Upper lobe of left lung (tissue), 6 donors: ENCODE data around the gene DBNDD2. TPM values are rescaled to one million over a fixed set of nuclear protein-coding genes. Genes with fewer than 3 reads are reported as not detected.

ENCODE experiments used
- ATAC-seq, 2 donors: fragments of 200-7000 bp; cut with Tn5 transposase; one replicate each; pipeline ENCODE4 v1.9.1; 2022; ENCODE audit warnings: mild to moderate bottlenecking in 2 of 2, moderate library complexity in 2 of 2; ENCODE audit not compliant: low FRiP score in 2 of 2
- DNase-seq, 2 donors: peaks; one replicate each; pipeline ENCODE4 v3.0.0-alpha.2; 2019 to 2020
- H3K27ac ChIP-seq, 4 donors: fragments of 200-600 bp; sonication (generic); one replicate each; pipeline ENCODE4 v1.5.1; 2016 to 2019
- H3K27me3 ChIP-seq, 4 donors: fragments of 200-600 bp; sonication (generic); one replicate each; pipeline ENCODE4 v1.5.1; 2017 to 2019
- H3K36me3 ChIP-seq, 4 donors: fragments of 200-600 bp; sonication (generic); one replicate each; pipeline ENCODE4 v1.5.1; 2016 to 2019
- H3K4me1 ChIP-seq, 4 donors: fragments of 200-600 bp; sonication (generic); one replicate each; pipeline ENCODE4 v1.5.1; 2018 to 2019
- H3K4me3 ChIP-seq, 4 donors: fragments of 200-600 bp; sonication (generic); one replicate each; pipeline ENCODE4 v1.5.1; 2017 to 2019; ENCODE audit warnings: mild to moderate bottlenecking in 2 of 4, moderate library complexity in 1 of 4
- H3K9me3 ChIP-seq, 4 donors: fragments of 200-600 bp; sonication (generic); one replicate each; pipeline ENCODE4 v1.5.1; 2018 to 2019
- EP300 ChIP-seq, 4 donors: sonication (generic); formaldehyde crosslinking; IDR thresholded peaks; one replicate each; pipeline ENCODE4 v1.5.1; 2017; ENCODE audit warnings: antibody characterized with exemption in 4 of 4, control low read depth in 2 of 4
- POLR2A ChIP-seq, 4 donors: fragments of 450-650 bp; IDR thresholded peaks; one replicate each; pipeline ENCODE4 v1.5.1; 2016 to 2017; ENCODE audit warnings: antibody characterized with exemption in 4 of 4, mild to moderate bottlenecking in 2 of 4
- POLR2AphosphoS5 ChIP-seq, 2 donors: sonication (generic); formaldehyde crosslinking; IDR thresholded peaks; one replicate each; pipeline ENCODE4 v1.5.1; 2017; ENCODE audit warnings: antibody characterized with exemption in 2 of 2
- WGBS, 2 donors: methylation state at CpG; one replicate each; pipeline ENCODE4 v1.1.5; 2017 to 2018; 5-methylcytosine and 5-hydroxymethylcytosine counted together
- total RNA-seq, 6 donors: library from RNA; depleted of rRNA in 4 of 6; stranded (reverse); fragments of >200 nt in 4 of 6; gene quantifications; one replicate each; pipeline versions ENCODE4 v1.1.0 to v1.2.1, GENCODE V29; 2016 to 2021
- TF ChIP-seq, protein P1 (sequence below), 6 experiments: fragments of 450-650 bp in 4 of 6; fragments of 200-600 bp in 2 of 6; sonication (generic) in 2 of 6; IDR thresholded peaks; one replicate each; pipeline ENCODE4 v1.5.1; 2016 to 2019; ENCODE audit warnings: antibody characterized with exemption in 6 of 6
- donor health status: DM: no; HTN: no; CAD: no; lungs with moderate emphysema.
- donor health status: DM: no; HTN: yes; CAD: no; lungs with severe emphysema.

The DBNDD2 gene
- total RNA-seq, 6 donors from 2014 or later: 30.4 to 75.4 (median 52.8) TPM

DNA sequence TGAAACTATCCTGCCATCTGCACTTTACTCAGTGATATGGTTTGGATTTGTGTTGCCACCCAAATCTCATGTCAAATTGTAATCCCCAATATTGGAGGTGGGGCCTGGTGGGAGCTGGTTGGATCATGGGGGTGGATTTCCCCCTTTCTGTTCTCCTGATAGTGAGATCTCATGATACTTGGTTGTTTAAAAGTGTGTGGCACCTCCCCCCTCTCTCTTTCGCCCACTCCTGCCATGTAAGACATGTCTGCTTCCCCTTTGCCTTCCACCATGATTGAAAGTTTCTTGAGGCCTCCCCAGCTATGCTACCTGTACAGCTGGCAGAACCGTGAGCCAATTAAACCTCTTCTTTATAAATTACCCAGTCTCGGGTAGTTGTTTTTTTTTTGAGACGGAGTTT is 25.9 kb downstream of the DBNDD2 start:
- Histone ChIP-seq H3K4me3 (no peak overlapping the region), H3K4me1 (peaks cover 0 to 12% (median 4%) of the 10 kb centered on the region in 4 donors), H3K27ac (no peak overlapping the region), H3K27me3 (no peaks in the 10 kb centered on the region), H3K9me3 (no peaks in the 10 kb centered on the region), H3K36me3 (no peaks in the 10 kb centered on the region)
- ATAC-seq (no peak), DNase-seq (no peak)
- 94 to 97% methylated on average over 4 of the region's 4 CpGs for WGBS, 2 donors
- no peak for TF ChIP-seq EP300 (IDR thresholded peaks at IDR 0.05)
- TF ChIP-seq POLR2A (IDR thresholded peaks at IDR 0.05): no peak
- TF ChIP-seq, protein P1, sequence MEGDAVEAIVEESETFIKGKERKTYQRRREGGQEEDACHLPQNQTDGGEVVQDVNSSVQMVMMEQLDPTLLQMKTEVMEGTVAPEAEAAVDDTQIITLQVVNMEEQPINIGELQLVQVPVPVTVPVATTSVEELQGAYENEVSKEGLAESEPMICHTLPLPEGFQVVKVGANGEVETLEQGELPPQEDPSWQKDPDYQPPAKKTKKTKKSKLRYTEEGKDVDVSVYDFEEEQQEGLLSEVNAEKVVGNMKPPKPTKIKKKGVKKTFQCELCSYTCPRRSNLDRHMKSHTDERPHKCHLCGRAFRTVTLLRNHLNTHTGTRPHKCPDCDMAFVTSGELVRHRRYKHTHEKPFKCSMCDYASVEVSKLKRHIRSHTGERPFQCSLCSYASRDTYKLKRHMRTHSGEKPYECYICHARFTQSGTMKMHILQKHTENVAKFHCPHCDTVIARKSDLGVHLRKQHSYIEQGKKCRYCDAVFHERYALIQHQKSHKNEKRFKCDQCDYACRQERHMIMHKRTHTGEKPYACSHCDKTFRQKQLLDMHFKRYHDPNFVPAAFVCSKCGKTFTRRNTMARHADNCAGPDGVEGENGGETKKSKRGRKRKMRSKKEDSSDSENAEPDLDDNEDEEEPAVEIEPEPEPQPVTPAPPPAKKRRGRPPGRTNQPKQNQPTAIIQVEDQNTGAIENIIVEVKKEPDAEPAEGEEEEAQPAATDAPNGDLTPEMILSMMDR (IDR thresholded peaks at IDR 0.05): no peak
- no peak for TF ChIP-seq POLR2AphosphoS5 (IDR thresholded peaks at IDR 0.05)

DNA sequence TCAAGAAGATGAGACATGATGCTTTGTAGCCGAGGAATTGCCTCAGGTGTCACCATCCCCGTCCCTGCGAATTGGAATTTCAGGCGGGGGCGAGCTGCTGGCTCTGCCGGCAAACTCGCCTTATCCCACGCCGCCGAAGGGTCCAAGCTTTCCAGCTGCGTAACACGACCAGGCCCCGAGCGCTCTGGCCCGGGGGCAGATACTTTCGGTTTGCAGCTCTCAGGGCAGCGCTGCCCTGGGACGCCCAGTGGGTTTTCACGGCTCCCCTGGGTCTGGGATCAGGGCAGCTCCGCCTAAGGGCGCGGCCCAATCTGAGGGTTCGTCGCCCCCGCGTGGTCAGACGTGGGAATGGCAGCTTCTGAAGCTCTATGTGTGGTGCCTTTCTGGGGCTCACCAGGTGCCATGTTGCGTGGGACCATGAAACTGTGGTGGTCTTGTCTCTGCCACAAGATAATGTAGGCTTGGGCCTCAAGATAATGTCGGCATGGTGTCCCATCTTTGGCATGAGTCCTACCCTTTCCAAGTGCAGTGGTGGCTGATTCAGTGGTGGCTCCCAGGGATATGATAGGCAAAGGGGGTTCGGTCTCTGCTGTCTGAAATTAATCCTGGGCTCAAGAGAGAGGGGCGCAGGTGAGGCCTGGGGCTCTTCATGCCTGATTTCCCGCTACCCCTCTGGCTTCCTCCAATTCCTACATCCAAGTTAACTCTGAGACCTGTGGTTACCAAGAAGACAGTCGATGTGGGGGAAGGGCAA is 28.8 kb downstream of the DBNDD2 start:
- peak; percentile 98 to 99 for ATAC-seq
- Histone ChIP-seq H3K4me3 (peak overlapping the region in 3 of 4 donors; percentile 50 to 61 (median 56)), H3K36me3 (no peaks in the 10 kb centered on the region), H3K4me1 (peaks cover 0 to 12% (median 4%) of the 10 kb centered on the region in 4 donors), H3K9me3 (no peaks in the 10 kb centered on the region), H3K27me3 (no peaks in the 10 kb centered on the region), H3K27ac (peak overlapping the region; percentile 60 to 86 (median 76))
- TF ChIP-seq, protein P1 (IDR thresholded peaks at IDR 0.05): peak; percentile 93 to 99 (median 98)
- TF ChIP-seq POLR2A (IDR thresholded peaks at IDR 0.05) (peak in 2 of 4 donors; percentile 21 to 34), POLR2AphosphoS5 (IDR thresholded peaks at IDR 0.05) (peak; percentile 18 to 62), EP300 (IDR thresholded peaks at IDR 0.05) (no peak)
- WGBS, 2 donors: 15 to 23% methylated on average over 12 to 22 of the region's 33 CpGs
- peak; percentile 94 to 95 for DNase-seq

DNA sequence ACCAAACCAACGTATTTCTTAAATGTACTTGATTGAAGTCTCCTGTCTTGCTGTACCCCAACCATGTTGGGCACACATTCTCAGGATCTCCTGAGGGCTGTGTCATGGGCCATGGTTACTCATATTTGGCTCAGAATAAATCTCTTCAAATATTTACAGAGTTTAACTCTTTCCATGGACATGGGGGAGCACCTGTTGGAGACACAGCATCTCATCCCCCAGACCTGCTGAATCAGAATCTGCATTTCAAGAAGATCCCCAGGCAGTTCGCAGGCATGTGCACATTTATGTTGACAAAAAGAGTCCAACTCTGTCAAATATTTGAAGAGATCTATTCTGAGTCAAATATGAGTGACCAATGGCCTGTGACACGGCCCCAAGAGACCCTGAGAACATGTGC is 32.3 kb downstream of the DBNDD2 start:
- TF ChIP-seq POLR2AphosphoS5 (IDR thresholded peaks at IDR 0.05) (no peak), POLR2A (IDR thresholded peaks at IDR 0.05) (no peak), EP300 (IDR thresholded peaks at IDR 0.05) (no peak)
- TF ChIP-seq, protein P1 (IDR thresholded peaks at IDR 0.05): no peak
- no peak overlapping the region for H3K4me3 ChIP-seq
- H3K9me3 ChIP-seq: no peaks in the 10 kb centered on the region
- no peaks in the 10 kb centered on the region for H3K36me3 ChIP-seq
- H3K27me3 ChIP-seq: no peaks in the 10 kb centered on the region
- H3K27ac ChIP-seq: no peak overlapping the region
- DNase-seq (no peak), ATAC-seq (no peak)
- 70 to 78% methylated on average over 3 of the region's 3 CpGs for WGBS, 2 donors
- H3K4me1 ChIP-seq: peaks cover 0 to 12% (median 4%) of the 10 kb centered on the region in 4 donors

- H3K9me3 ChIP-seq: no peaks in the 10 kb centered on the region
- no peaks in the 10 kb centered on the region for H3K36me3 ChIP-seq
- H3K27me3 ChIP-seq: no peaks in the 10 kb centered on the region
- no peak overlapping the region for H3K4me3 ChIP-seq
- H3K27ac ChIP-seq: no peak overlapping the region
- peaks cover 0 to 12% (median 4%) of the 10 kb centered on the region in 4 donors for H3K4me1 ChIP-seq
- DNase-seq (no peak), ATAC-seq (no peak)
- TF ChIP-seq, protein P1 (IDR thresholded peaks at IDR 0.05): no peak
- TF ChIP-seq EP300 (IDR thresholded peaks at IDR 0.05) (no peak), POLR2A (IDR thresholded peaks at IDR 0.05) (no peak), POLR2AphosphoS5 (IDR thresholded peaks at IDR 0.05) (no peak)
- WGBS, 2 donors: 69 to 75% methylated on average over 5 of the region's 5 CpGs
Measured at GRCh38 chr20:45440891-45441685, 33.0 kb downstream of the DBNDD2 start.
